Muscle of leg (tissue), 11 donors: Measurements from ENCODE around the gene CCDC188. TPM values are rescaled to one million over a fixed set of nuclear protein-coding genes. Genes with fewer than 3 reads are reported as not detected.

ENCODE experiments used
- DNase-seq: peaks from one replicate; pipeline ENCODE4 v3.0.0; 2013
- H3K27ac ChIP-seq: one replicate; pipeline ENCODE4 v1.5.1; 2013; ENCODE audit warnings: mild to moderate bottlenecking, low read length, control low read depth
- H3K27me3 ChIP-seq: one replicate; pipeline ENCODE4 v1.6.1; 2013; ENCODE audit warnings: low read length; ENCODE audit not compliant: control insufficient read depth, insufficient read depth
- H3K36me3 ChIP-seq: one replicate; pipeline ENCODE4 v1.6.1; 2013; ENCODE audit warnings: low read length; ENCODE audit not compliant: control insufficient read depth, insufficient read depth
- H3K4me1 ChIP-seq: one replicate; pipeline ENCODE4 v1.6.1; 2013; ENCODE audit warnings: low read length; ENCODE audit not compliant: control insufficient read depth, insufficient read depth
- H3K4me3 ChIP-seq: one replicate; pipeline ENCODE4 v1.5.1; 2013; ENCODE audit warnings: low read length, control low read depth
- H3K9me3 ChIP-seq: replicated peaks from 2 replicates; pipeline ENCODE4 v1.6.1; 2013; ENCODE audit warnings: low read depth, low read length; ENCODE audit not compliant: control insufficient read depth
- WGBS: methylation state at CpG from one replicate; pipeline ENCODE4 v1.1.5; 2013; ENCODE audit warnings: missing lambda C conversion rate; ENCODE audit not compliant: insufficient coverage; 5-methylcytosine and 5-hydroxymethylcytosine counted together
- polyA plus RNA-seq, 8 donors: library from polyadenylated mRNA; unstranded; fragments of 120-200 nt; gene quantifications; one replicate each; pipeline versions ENCODE4 v1.2.1 to v1.2.3, GENCODE V29; 2013; ENCODE audit warnings: inconsistent platforms in 1 of 8, low replicate concordance in 1 of 8; ENCODE audit not compliant: insufficient read length in 8 of 8, insufficient read depth in 1 of 8
- total RNA-seq: library from RNA; stranded (reverse); fragments of 120-200 nt; gene quantifications from one replicate; pipeline ENCODE4 v1.2.4, GENCODE V29; 2013

The CCDC188 gene
- total and polyA plus RNA-seq, 9 donors: 0.84 to 2.8 (median 1.5) TPM

GRCh38 chr22:20141186-20142077, 9.4 kb downstream of the CCDC188 start:
- Histone ChIP-seq H3K4me1 (peaks cover 26% of the 10 kb centered on the region), H3K36me3 (peaks cover 54% of the 10 kb centered on the region), H3K4me3 (no peak overlapping the region), H3K27me3 (no peaks in the 10 kb centered on the region), H3K9me3 (no peaks in the 10 kb centered on the region), H3K27ac (no peak overlapping the region)
- DNase-seq: no peak
- 78% methylated on average over 20 of the region's 22 CpGs for WGBS

- H3K4me1 ChIP-seq: peaks cover 33% of the 10 kb centered on the region
- no peak overlapping the region for H3K4me3 ChIP-seq
- no peaks in the 10 kb centered on the region for H3K9me3 ChIP-seq
- no peak overlapping the region for H3K27ac ChIP-seq
- H3K36me3 ChIP-seq: peaks cover 54% of the 10 kb centered on the region
- 87% methylated on average over 15 of the region's 17 CpGs for WGBS
- DNase-seq: no peak
- H3K27me3 ChIP-seq: no peaks in the 10 kb centered on the region
These were observed 10.3 kb downstream of the CCDC188 start for GRCh38 chr22:20140521-20140964.

DNA sequence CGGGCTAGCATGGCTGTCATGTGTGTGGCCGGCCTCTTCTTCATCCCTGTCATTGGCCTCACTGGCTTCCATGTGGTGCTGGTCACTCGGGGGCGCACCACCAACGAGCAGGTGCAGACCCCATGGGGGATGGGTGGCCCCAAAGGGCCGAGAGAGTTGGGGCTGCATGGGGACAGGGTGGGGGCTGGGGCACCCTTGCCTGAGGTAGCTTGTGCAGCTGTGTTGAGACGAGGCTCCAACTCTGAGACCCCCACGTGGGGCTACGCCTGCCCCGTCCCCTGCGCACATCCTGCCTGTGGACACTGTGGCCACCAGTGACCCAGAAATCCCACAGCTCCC, 10.8 kb downstream of the CCDC188 start:
- 87% methylated on average over 10 of the region's 11 CpGs for WGBS
- H3K36me3 ChIP-seq: peaks cover 49% of the 10 kb centered on the region

DNA sequence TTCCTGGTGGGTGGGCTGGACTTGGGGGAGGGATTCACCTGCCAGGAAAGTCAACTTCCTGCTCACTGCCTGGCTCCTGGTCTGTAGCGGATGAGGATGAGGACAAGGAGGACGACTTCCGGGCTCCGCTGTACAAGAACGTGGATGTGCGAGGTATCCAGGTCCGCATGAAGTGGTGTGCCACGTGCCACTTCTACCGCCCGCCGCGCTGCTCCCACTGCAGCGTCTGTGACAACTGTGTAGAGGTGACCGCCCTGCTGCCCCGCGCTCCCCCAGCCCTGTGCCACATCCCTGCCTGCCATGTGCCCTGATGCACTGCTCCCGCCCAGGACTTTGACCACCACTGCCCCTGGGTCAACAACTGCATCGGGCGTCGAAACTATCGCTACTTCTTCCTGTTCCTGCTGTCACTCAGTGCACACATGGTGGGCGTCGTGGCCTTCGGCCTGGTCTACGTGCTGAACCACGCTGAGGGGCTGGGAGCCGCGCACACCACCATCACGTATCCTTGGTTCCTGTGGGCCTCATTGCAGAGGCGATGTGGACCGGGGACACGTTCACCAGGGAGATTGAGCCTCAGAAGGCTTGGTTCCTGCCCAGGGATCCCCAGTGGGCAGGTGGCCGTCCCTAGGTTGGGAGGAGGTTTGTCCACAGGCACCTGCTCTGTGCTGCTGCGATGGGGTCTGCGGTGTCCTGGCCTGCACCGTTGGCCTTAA, 11.3 kb downstream of the CCDC188 start:
- Histone ChIP-seq H3K4me1 (peaks cover 42% of the 10 kb centered on the region), H3K27me3 (no peaks in the 10 kb centered on the region), H3K27ac (no peak overlapping the region), H3K36me3 (peaks cover 47% of the 10 kb centered on the region), H3K9me3 (no peaks in the 10 kb centered on the region), H3K4me3 (no peak overlapping the region)
- 94% methylated on average over 36 of the region's 36 CpGs for WGBS
- DNase-seq: no peak

More for the DNA sequence above, 10.8 kb downstream of the CCDC188 start:
- no peak for DNase-seq
- Histone ChIP-seq H3K27me3 (no peaks in the 10 kb centered on the region), H3K9me3 (no peaks in the 10 kb centered on the region), H3K4me3 (no peak overlapping the region), H3K27ac (no peak overlapping the region), H3K4me1 (peaks cover 38% of the 10 kb centered on the region)

DNA sequence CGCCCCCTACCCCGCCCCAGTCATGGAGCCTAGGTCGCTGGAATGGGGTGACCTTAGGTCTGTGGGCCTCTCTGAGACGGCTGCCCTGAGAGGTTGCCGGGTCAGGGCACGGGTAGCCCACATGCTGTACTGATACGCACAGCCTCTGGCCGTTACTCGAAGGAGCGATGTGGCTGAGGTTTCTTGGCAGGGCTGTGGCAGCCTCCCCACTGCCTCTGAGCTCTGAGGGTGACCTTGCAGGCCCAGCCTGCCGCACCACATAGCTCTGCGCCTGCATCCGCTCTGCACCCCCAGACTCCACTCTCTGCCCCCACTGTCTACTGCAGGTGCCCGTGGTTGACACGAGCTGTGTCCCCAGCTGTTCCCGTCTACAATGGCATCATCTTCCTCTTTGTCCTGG, 12.0 kb downstream of the CCDC188 start:
- no peak overlapping the region for H3K4me3 ChIP-seq
- peaks cover 46% of the 10 kb centered on the region for H3K4me1 ChIP-seq
- DNase-seq: no peak
- H3K27ac ChIP-seq: no peak overlapping the region
- peaks cover 42% of the 10 kb centered on the region for H3K36me3 ChIP-seq
- H3K9me3 ChIP-seq: no peaks in the 10 kb centered on the region
- H3K27me3 ChIP-seq: no peaks in the 10 kb centered on the region
- 86% methylated on average over 16 of the region's 16 CpGs for WGBS

DNA sequence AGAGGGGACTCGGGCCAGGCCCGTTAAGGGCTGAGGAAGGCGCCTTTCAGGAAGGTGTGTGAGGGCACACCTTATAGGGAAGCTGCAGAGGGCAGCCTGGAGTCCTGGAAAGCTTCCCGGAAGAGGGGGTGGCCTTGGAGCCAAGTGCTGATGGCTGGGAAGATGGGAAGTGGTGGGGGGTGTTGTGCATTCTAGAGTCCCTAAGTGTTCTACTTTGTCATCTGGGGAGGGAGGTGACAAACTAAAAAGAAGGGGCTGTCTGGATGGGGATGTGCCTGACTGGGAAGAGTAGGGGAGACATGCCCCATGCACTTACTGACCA, 12.5 kb downstream of the CCDC188 start:
- 49% methylated on average over 4 of the region's 4 CpGs for WGBS
- no peaks in the 10 kb centered on the region for H3K9me3 ChIP-seq
- no peak for DNase-seq

DNA sequence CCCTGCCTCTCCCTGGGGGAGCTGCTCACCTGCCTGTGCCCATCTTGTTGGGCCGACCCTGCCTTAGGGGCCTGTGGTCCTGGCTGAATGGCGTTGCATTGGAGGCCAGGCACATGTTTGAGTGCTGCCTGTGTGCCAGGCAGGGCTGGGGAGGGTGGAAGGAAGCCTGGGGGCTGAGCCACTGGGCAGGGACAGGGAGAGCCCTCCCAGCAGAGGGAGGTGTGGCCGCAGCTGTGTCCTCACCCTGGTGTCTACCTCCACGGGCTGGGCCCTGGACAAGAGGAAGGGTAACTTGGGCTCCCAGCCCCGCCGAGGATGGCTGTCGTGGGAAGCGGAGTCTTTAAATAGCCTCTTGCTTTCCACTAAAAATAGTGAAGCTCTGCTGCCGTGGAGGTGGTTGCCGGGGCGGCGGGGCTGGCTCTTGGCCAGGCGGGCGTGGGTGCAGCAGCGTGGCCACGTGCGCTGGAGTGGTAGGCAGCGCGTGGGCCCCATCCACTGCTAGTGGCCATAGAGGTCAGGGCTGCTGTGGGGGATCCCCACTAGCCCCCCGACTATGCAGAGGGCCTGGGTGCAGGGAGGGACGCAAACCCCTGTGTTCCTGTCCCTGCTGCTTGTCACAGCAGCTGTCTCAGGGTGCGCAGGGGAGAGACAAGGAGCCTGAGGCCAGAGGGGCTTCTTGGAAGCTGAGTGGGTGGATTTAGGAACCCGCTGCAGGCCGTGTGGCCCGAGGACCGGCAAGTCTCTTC, 13.0 kb downstream of the CCDC188 start:
- no peak overlapping the region for H3K4me3 ChIP-seq
- peak overlapping the region; percentile 69 for H3K27ac ChIP-seq
- peaks cover 31% of the 10 kb centered on the region for H3K36me3 ChIP-seq
- no peaks in the 10 kb centered on the region for H3K27me3 ChIP-seq
- no peak for DNase-seq
- WGBS: 42% methylated on average over 23 of the region's 26 CpGs
- H3K4me1 ChIP-seq: peaks cover 54% of the 10 kb centered on the region
- no peaks in the 10 kb centered on the region for H3K9me3 ChIP-seq

More for the DNA sequence above, 12.5 kb downstream of the CCDC188 start:
- H3K4me1 ChIP-seq: peaks cover 49% of the 10 kb centered on the region
- H3K27ac ChIP-seq: peak overlapping the region; percentile 69
- H3K36me3 ChIP-seq: peaks cover 37% of the 10 kb centered on the region
- H3K4me3 ChIP-seq: no peak overlapping the region
- H3K27me3 ChIP-seq: no peaks in the 10 kb centered on the region

- H3K27me3 ChIP-seq: no peaks in the 10 kb centered on the region
- H3K4me1 ChIP-seq: peaks cover 62% of the 10 kb centered on the region
- peak overlapping the region; percentile 35 for H3K27ac ChIP-seq
- WGBS: 64% methylated on average over 11 of the region's 13 CpGs
- H3K36me3 ChIP-seq: peaks cover 30% of the 10 kb centered on the region
- H3K4me3 ChIP-seq: no peak overlapping the region
- no peaks in the 10 kb centered on the region for H3K9me3 ChIP-seq
- no peak for DNase-seq
These were observed 13.7 kb downstream of the CCDC188 start for GRCh38 chr22:20137113-20137512.

DNA sequence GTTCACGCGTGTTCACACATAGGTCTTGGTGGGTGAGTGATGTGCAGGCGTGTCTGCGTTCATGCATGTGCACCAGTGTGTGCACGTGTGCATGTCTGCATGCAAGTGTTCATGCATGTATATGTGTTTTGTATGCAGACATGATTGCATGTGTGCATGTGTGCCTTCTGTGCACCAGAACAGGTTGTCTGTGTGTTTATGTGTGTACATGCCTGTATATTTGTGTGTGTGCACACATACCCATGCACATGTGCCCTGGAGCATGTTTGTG, 14.3 kb downstream of the CCDC188 start:
- Histone ChIP-seq H3K4me3 (no peak overlapping the region), H3K27ac (no peak overlapping the region), H3K9me3 (no peaks in the 10 kb centered on the region), H3K4me1 (peaks cover 62% of the 10 kb centered on the region), H3K27me3 (no peaks in the 10 kb centered on the region), H3K36me3 (peaks cover 25% of the 10 kb centered on the region)
- WGBS: 100% methylated on average over 4 of the region's 5 CpGs
- no peak for DNase-seq
